Coronary artery (tissue), 2 donors: ENCODE results near the gene SAP30L.
A peak's percentile ranks its signal among the peaks of the same experiment; 100 is the strongest.

Experiments
- DNase-seq: peaks from one replicate; pipeline ENCODE4 v3.0.0-alpha.2; 2017; ENCODE audit warnings: low spot score
- H3K27ac ChIP-seq, 2 donors: fragments of 200-600 bp; sonication (generic); one replicate each; pipeline ENCODE4 v1.5.1; 2016 to 2019
- H3K4me3 ChIP-seq: fragments of 200-600 bp; sonication (generic); 2 replicates; pipeline ENCODE4 v1.5.1; 2016; ENCODE audit warnings: mild to moderate bottlenecking, moderate library complexity
- CTCF ChIP-seq: fragments of 200-600 bp; sonication (generic); IDR thresholded peaks from one replicate; pipeline ENCODE4 v1.5.1; 2019; ENCODE audit warnings: antibody characterized with exemption

SAP30L gene

GRCh38 chr5:154402611-154403010, 43.2 kb upstream of the SAP30L start:
- no peak overlapping the region for H3K4me3 ChIP-seq
- TF ChIP-seq CTCF, result no peak
- peak; percentile 72 for DNase-seq
- no peak overlapping the region for H3K27ac ChIP-seq

- no peak overlapping the region for H3K4me3 ChIP-seq
- DNase-seq, result peak; percentile 67
- no peak for TF ChIP-seq CTCF
- peak overlapping the region in 1 of 2 donors; percentile 17 for H3K27ac ChIP-seq
Measured at GRCh38 chr5:154403234-154403633, 42.6 kb upstream of the SAP30L start.

GRCh38 chr5:154403776-154404387, 41.9 kb upstream of the SAP30L start:
- DNase-seq, result no peak
- no peak for TF ChIP-seq CTCF
- H3K27ac ChIP-seq, result no peak overlapping the region
- no peak overlapping the region for H3K4me3 ChIP-seq

- DNase-seq, result peak; percentile 85
- peak overlapping the region; percentile 64 for H3K4me3 ChIP-seq
- H3K27ac ChIP-seq, result no peak overlapping the region
- TF ChIP-seq CTCF, result peak; percentile 81
Measured at GRCh38 chr5:154405078-154405792, 40.6 kb upstream of the SAP30L start.

- no peak for DNase-seq
- Histone ChIP-seq H3K27ac (no peak overlapping the region), H3K4me3 (no peak overlapping the region)
- no peak for TF ChIP-seq CTCF
Measured at GRCh38 chr5:154406231-154406630, 39.6 kb upstream of the SAP30L start.

GRCh38 chr5:154406826-154407225, 39.0 kb upstream of the SAP30L start:
- no peak for DNase-seq
- TF ChIP-seq CTCF, result no peak

GRCh38 chr5:154408811-154409210, 37.0 kb upstream of the SAP30L start:
- Histone ChIP-seq H3K27ac (no peak overlapping the region), H3K4me3 (no peak overlapping the region)
- no peak for DNase-seq
- TF ChIP-seq CTCF, result no peak

More at GRCh38 chr5:154406826-154407225, 39.0 kb upstream of the SAP30L start:
- Histone ChIP-seq H3K27ac (no peak overlapping the region), H3K4me3 (no peak overlapping the region)
